Naive thymus-derived CD8-positive, alpha-beta T cell (primary cell): ENCODE measurements around the gene VTI1A. TPM values are rescaled to one million over a fixed set of nuclear protein-coding genes. Genes with fewer than 3 reads are reported as not detected.

ENCODE experiments used
- microRNA-seq: library from miRNA; unstranded; fragments of <30 nt; microRNA quantifications from one replicate; pipeline ENCODE4 v1.2.0, GENCODE V29; 2022; ENCODE audit warnings: borderline microRNAs expressed
- polyA plus RNA-seq, 3 donors: library from polyadenylated mRNA; unstranded; fragments of 300-500 nt; fragmentation: Illumina TruSeq; gene quantifications; one replicate each; pipeline ENCODE4 v1.2.3, GENCODE V29; 2021
- total RNA-seq, 8 experiments: library from RNA in 2 of 8; stranded (reverse) in 2 of 8; gene quantifications; one replicate each; pipeline ENCODE4 v1.2.3 and lab custom pipeline; 2021 to 2026

VTI1A gene
- total and polyA plus RNA-seq, 5 experiments from 2014 or later = 24.4 to 42.7 (median 30.2) TPM

Small RNA genes within 50 kb of the gene (microRNA-seq; reads per million reads assigned to microRNA genes)
- gene MIR4295 = not detected

Other genes starting within 250 kb of the VTI1A start
- not detected for gene TECTB, start 163.8 kb upstream of the VTI1A start, total RNA-seq
- gene TECTB, start 163.8 kb upstream of the VTI1A start, polyA plus RNA-seq = not detected
- gene ACSL5, start 73.1 kb upstream of the VTI1A start, total RNA-seq = 10 to 100 TPM; 31.7 to 35.8 TPM
- 10 to 100 TPM; 52.1 to 69.5 (median 54.3) TPM for gene ACSL5, start 73.1 kb upstream of the VTI1A start, polyA plus RNA-seq
- gene ZDHHC6, start 301 bp upstream of the VTI1A start, total RNA-seq = 10 to 100 TPM; 54.8 to 62.0 TPM
- 10 to 100 TPM; 27.5 to 34.8 (median 31.6) TPM for gene ZDHHC6, start 301 bp upstream of the VTI1A start, polyA plus RNA-seq